Stimulated activated naive CD8-positive, alpha-beta T cell treated with anti-CD3 and anti-CD28 coated beads, Interleukin-15, Interleukin-2, amounts not matched to agents 100 ng/mL and 50 ng/mL, for 24 hours (primary cell): ENCODE results near the gene LMO7.

ENCODE experiments used
- H3K27ac Mint-ChIP-seq: one replicate; pipeline ENCODE4 v1.8.0; 2021; ENCODE audit warnings: mild to moderate bottlenecking, mixed read lengths
- H3K27me3 Mint-ChIP-seq: one replicate; pipeline ENCODE4 v1.8.0; 2021; ENCODE audit warnings: mixed read lengths
- H3K36me3 Mint-ChIP-seq: one replicate; pipeline ENCODE4 v1.8.0; 2021; ENCODE audit warnings: low read depth, mixed read lengths
- H3K4me1 Mint-ChIP-seq: one replicate; pipeline ENCODE4 v1.8.0; 2021; ENCODE audit warnings: low read depth, mixed read lengths
- H3K4me3 Mint-ChIP-seq: one replicate; pipeline ENCODE4 v1.8.0; 2021; ENCODE audit warnings: mild to moderate bottlenecking, mixed read lengths
- H3K9me3 Mint-ChIP-seq: one replicate; pipeline ENCODE4 v1.8.0; 2021; ENCODE audit warnings: mixed read lengths

LMO7 gene

GRCh38 chr13:75879656-75880055 lies 243.5 kb downstream of the LMO7 start:
- peaks cover 5% of the 10 kb centered on the region for H3K4me1 Mint-ChIP-seq

GRCh38 chr13:75881109-75881775 lies 245.1 kb downstream of the LMO7 start:
- no peaks in the 10 kb centered on the region for H3K36me3 Mint-ChIP-seq
- peaks cover 4% of the 10 kb centered on the region for H3K27me3 Mint-ChIP-seq
- H3K9me3 Mint-ChIP-seq, result no peaks in the 10 kb centered on the region
- peaks cover 1% of the 10 kb centered on the region for H3K4me1 Mint-ChIP-seq
- H3K4me3 Mint-ChIP-seq, result no peak overlapping the region
- no peak overlapping the region for H3K27ac Mint-ChIP-seq

More at GRCh38 chr13:75879656-75880055, 243.5 kb downstream of the LMO7 start:
- Mint-ChIP-seq H3K27me3 (peaks cover 4% of the 10 kb centered on the region), H3K4me3 (no peak overlapping the region), H3K27ac (no peak overlapping the region), H3K36me3 (no peaks in the 10 kb centered on the region), H3K9me3 (no peaks in the 10 kb centered on the region)

- Mint-ChIP-seq H3K9me3 (no peaks in the 10 kb centered on the region), H3K4me1 (no peaks in the 10 kb centered on the region), H3K27ac (no peak overlapping the region), H3K27me3 (peaks cover 4% of the 10 kb centered on the region), H3K4me3 (no peak overlapping the region), H3K36me3 (no peaks in the 10 kb centered on the region)
These were observed 246.1 kb downstream of the LMO7 start for GRCh38 chr13:75882261-75882660.

- Mint-ChIP-seq H3K27me3 (no peaks in the 10 kb centered on the region), H3K36me3 (no peaks in the 10 kb centered on the region), H3K27ac (no peak overlapping the region), H3K9me3 (no peaks in the 10 kb centered on the region), H3K4me3 (no peak overlapping the region), H3K4me1 (no peaks in the 10 kb centered on the region)
These were observed 253.3 kb downstream of the LMO7 start for GRCh38 chr13:75889427-75889826.

- no peak overlapping the region for H3K4me3 Mint-ChIP-seq
- no peaks in the 10 kb centered on the region for H3K27me3 Mint-ChIP-seq
- H3K9me3 Mint-ChIP-seq, result peaks cover 1% of the 10 kb centered on the region
- no peaks in the 10 kb centered on the region for H3K36me3 Mint-ChIP-seq
- no peak overlapping the region for H3K27ac Mint-ChIP-seq
- H3K4me1 Mint-ChIP-seq, result no peaks in the 10 kb centered on the region
These were observed 259.0 kb downstream of the LMO7 start for GRCh38 chr13:75895168-75895567.

- no peaks in the 10 kb centered on the region for H3K4me1 Mint-ChIP-seq
These were observed 260.1 kb downstream of the LMO7 start for GRCh38 chr13:75896271-75896670.

GRCh38 chr13:75897386-75897785 lies 261.3 kb downstream of the LMO7 start:
- Mint-ChIP-seq H3K36me3 (no peaks in the 10 kb centered on the region), H3K27ac (no peak overlapping the region), H3K9me3 (peaks cover 5% of the 10 kb centered on the region), H3K4me1 (no peaks in the 10 kb centered on the region), H3K27me3 (no peaks in the 10 kb centered on the region), H3K4me3 (no peak overlapping the region)

More at GRCh38 chr13:75896271-75896670, 260.1 kb downstream of the LMO7 start:
- H3K27ac Mint-ChIP-seq, result no peak overlapping the region
- H3K36me3 Mint-ChIP-seq, result no peaks in the 10 kb centered on the region
- peaks cover 5% of the 10 kb centered on the region for H3K9me3 Mint-ChIP-seq
- no peaks in the 10 kb centered on the region for H3K27me3 Mint-ChIP-seq
- no peak overlapping the region for H3K4me3 Mint-ChIP-seq

- Mint-ChIP-seq H3K36me3 (no peaks in the 10 kb centered on the region), H3K4me1 (no peaks in the 10 kb centered on the region), H3K27ac (no peak overlapping the region), H3K9me3 (peaks cover 5% of the 10 kb centered on the region), H3K27me3 (peaks cover 6% of the 10 kb centered on the region), H3K4me3 (no peak overlapping the region)
These were observed 265.4 kb downstream of the LMO7 start for GRCh38 chr13:75901501-75901900.

GRCh38 chr13:75902166-75903104 lies 266.3 kb downstream of the LMO7 start:
- Mint-ChIP-seq H3K36me3 (no peaks in the 10 kb centered on the region), H3K27ac (no peak overlapping the region), H3K4me1 (no peaks in the 10 kb centered on the region), H3K9me3 (peaks cover 5% of the 10 kb centered on the region), H3K27me3 (peaks cover 6% of the 10 kb centered on the region), H3K4me3 (no peak overlapping the region)

GRCh38 chr13:75904012-75904411 lies 267.9 kb downstream of the LMO7 start:
- Mint-ChIP-seq H3K4me1 (no peaks in the 10 kb centered on the region), H3K9me3 (peaks cover 5% of the 10 kb centered on the region), H3K27ac (no peak overlapping the region), H3K4me3 (no peak overlapping the region), H3K27me3 (peaks cover 6% of the 10 kb centered on the region), H3K36me3 (no peaks in the 10 kb centered on the region)

- H3K27me3 Mint-ChIP-seq, result peaks cover 6% of the 10 kb centered on the region
- no peak overlapping the region for H3K27ac Mint-ChIP-seq
- no peaks in the 10 kb centered on the region for H3K36me3 Mint-ChIP-seq
- H3K4me1 Mint-ChIP-seq, result no peaks in the 10 kb centered on the region
- no peak overlapping the region for H3K4me3 Mint-ChIP-seq
- H3K9me3 Mint-ChIP-seq, result no peaks in the 10 kb centered on the region
These were observed 270.2 kb downstream of the LMO7 start for GRCh38 chr13:75906315-75906714.

- Mint-ChIP-seq H3K27me3 (peaks cover 6% of the 10 kb centered on the region), H3K4me3 (no peak overlapping the region), H3K27ac (no peak overlapping the region), H3K9me3 (no peaks in the 10 kb centered on the region), H3K36me3 (no peaks in the 10 kb centered on the region), H3K4me1 (no peaks in the 10 kb centered on the region)
These were observed 270.9 kb downstream of the LMO7 start for GRCh38 chr13:75907044-75907443.

GRCh38 chr13:75908141-75908540 lies 272.0 kb downstream of the LMO7 start:
- Mint-ChIP-seq H3K27me3 (peaks cover 6% of the 10 kb centered on the region), H3K4me3 (no peak overlapping the region)

More at GRCh38 chr13:75908141-75908540, 272.0 kb downstream of the LMO7 start:
- no peak overlapping the region for H3K27ac Mint-ChIP-seq
- no peaks in the 10 kb centered on the region for H3K4me1 Mint-ChIP-seq
- H3K36me3 Mint-ChIP-seq, result no peaks in the 10 kb centered on the region
- H3K9me3 Mint-ChIP-seq, result no peaks in the 10 kb centered on the region
